WTC11 (cell line): ENCODE measurements around the gene CDKN2B. TPM values are rescaled to one million over a fixed set of nuclear protein-coding genes. Genes with fewer than 3 reads are reported as not detected.
"Not testable (repeated sequence)": the region's sequence is repeated elsewhere in the genome, so short reads cannot be mapped to it uniquely, and the experiment has no call there.

ENCODE experiments used
- ATAC-seq: fragments of 200-7000 bp; cut with Tn5 transposase; 2 replicates; pipeline ENCODE4 v1.10.0; 2021; ENCODE audit warnings: mild to moderate bottlenecking, moderate library complexity
- CTCF ChIA-PET: fragments of 300-600 bp; sonication (Branson Sonifier 250); formaldehyde crosslinking; loops from one replicate; lab custom pipeline; 2021; ENCODE audit warnings: antibody characterized with exemption; lab: Charles Lee
- POLR2A ChIA-PET: fragments of 350-600 bp; sonication (Branson Sonifier 250); formaldehyde crosslinking; loops from one replicate; lab custom pipeline; 2021; ENCODE audit warnings: antibody characterized with exemption; lab: Charles Lee
- DNase-seq: peaks from one replicate; pipeline ENCODE4 v3.0.0; 2021; ENCODE audit warnings: low spot score
- H3K27ac Mint-ChIP-seq: 2 replicates; pipeline ENCODE4 v1.8.0; 2021; ENCODE audit warnings: mixed read lengths
- H3K27me3 Mint-ChIP-seq: 2 replicates; pipeline ENCODE4 v1.8.0; 2021; ENCODE audit warnings: low read depth, mild to moderate bottlenecking, moderate library complexity, mixed read lengths
- H3K36me3 Mint-ChIP-seq: 2 replicates; pipeline ENCODE4 v1.8.0; 2021; ENCODE audit warnings: mixed read lengths
- H3K4me1 Mint-ChIP-seq: 2 replicates; pipeline ENCODE4 v1.8.0; 2022; ENCODE audit warnings: mixed read lengths
- H3K4me3 Mint-ChIP-seq: 2 replicates; pipeline ENCODE4 v1.8.0; 2021; ENCODE audit warnings: mild to moderate bottlenecking, moderate library complexity, mixed read lengths
- H3K9me3 Mint-ChIP-seq: 2 replicates; pipeline ENCODE4 v1.8.0; 2021; ENCODE audit warnings: mixed read lengths
- ARID4B ChIP-seq: sonication (generic); formaldehyde crosslinking; IDR thresholded peaks from 2 replicates; pipeline ENCODE4 v1.8.0; 2023; ENCODE audit warnings: missing genetic modification reagents, mild to moderate bottlenecking, borderline replicate concordance
- ATF1 ChIP-seq: sonication (generic); formaldehyde crosslinking; IDR thresholded peaks from 2 replicates; pipeline ENCODE4 v1.8.1; 2023; ENCODE audit warnings: mild to moderate bottlenecking, moderate library complexity, missing genetic modification reagents
- GTF2I ChIP-seq: fragments of 250-450 bp; sonication (Bioruptor Pico); conservative IDR thresholded peaks from 2 replicates; pipeline ENCODE4 v1.4.0; 2021; ENCODE audit warnings: mild to moderate bottlenecking
- HMGA2 ChIP-seq: fragments of 250-450 bp; sonication (Bioruptor Pico); IDR thresholded peaks from 2 replicates; pipeline ENCODE4 v1.4.0; 2021; ENCODE audit warnings: mild to moderate bottlenecking, moderate library complexity
- JUN ChIP-seq: sonication (generic); formaldehyde crosslinking; IDR thresholded peaks from 2 replicates; pipeline ENCODE4 v1.8.0; 2023; ENCODE audit warnings: mild to moderate bottlenecking, missing genetic modification reagents
- NR1H2 ChIP-seq: sonication (generic); formaldehyde crosslinking; IDR thresholded peaks from 2 replicates; pipeline ENCODE4 v1.9.0; 2021; ENCODE audit warnings: mild to moderate bottlenecking, moderate library complexity, missing genetic modification reagents
- PRDM15 ChIP-seq: sonication (generic); formaldehyde crosslinking; IDR thresholded peaks from 2 replicates; pipeline ENCODE4 v1.8.0; 2022; ENCODE audit warnings: missing genetic modification reagents
- RELA ChIP-seq: sonication (generic); formaldehyde crosslinking; IDR thresholded peaks from 2 replicates; pipeline ENCODE4 v1.8.1; 2022; ENCODE audit warnings: missing genetic modification reagents, mild to moderate bottlenecking, borderline replicate concordance
- USF1 ChIP-seq: sonication (generic); formaldehyde crosslinking; IDR thresholded peaks from 2 replicates; pipeline ENCODE4 v1.8.0; 2022; ENCODE audit warnings: mild to moderate bottlenecking, missing genetic modification reagents
- ZNF416 ChIP-seq: fragments of 250-450 bp; sonication (Bioruptor Pico); IDR thresholded peaks from 2 replicates; pipeline ENCODE4 v1.9.0; 2021; ENCODE audit warnings: mild to moderate bottlenecking, inconsistent platforms
- ZNF423 ChIP-seq: fragments of 250-450 bp; sonication (Bioruptor Pico); IDR thresholded peaks from 2 replicates; pipeline ENCODE4 v2.1.2; 2022; ENCODE audit warnings: mild to moderate bottlenecking, moderate library complexity
- total RNA-seq: library from RNA; stranded (reverse); gene quantifications from 3 replicates; pipeline ENCODE4 v1.2.3, GENCODE V29; 2021
- TF ChIP-seq, protein P1 (sequence below): sonication (generic); formaldehyde crosslinking; IDR thresholded peaks from 2 replicates; pipeline ENCODE4 v1.8.1; 2022; ENCODE audit warnings: mild to moderate bottlenecking, moderate library complexity, missing genetic modification reagents
- TF ChIP-seq, protein P2 (sequence below): sonication (generic); formaldehyde crosslinking; IDR thresholded peaks from 2 replicates; pipeline ENCODE4 v1.8.1; 2023; ENCODE audit warnings: mild to moderate bottlenecking, missing genetic modification reagents
- TF ChIP-seq, protein P3 (sequence below): fragments of 250-450 bp; sonication (Bioruptor Pico); IDR thresholded peaks from 2 replicates; pipeline ENCODE4 v1.8.0; 2021; ENCODE audit warnings: mild to moderate bottlenecking
- TF ChIP-seq, protein P4 (sequence below): sonication (generic); formaldehyde crosslinking; IDR thresholded peaks from 2 replicates; pipeline ENCODE4 v1.8.1; 2023; ENCODE audit warnings: mild to moderate bottlenecking, missing genetic modification reagents, borderline replicate concordance

CDKN2B gene
- total RNA-seq, 1 experiment from 2014 or later = 0.13 TPM

- TF ChIP-seq ARID4B (CRISPR knock-in tag) (peak; percentile 47; the same call in 1 of the 2 replicates), USF1 (peak; percentile 82), GTF2I (CRISPR knock-in tag) (no peak), PRDM15 (CRISPR knock-in tag) (peak; percentile 88)
- TF ChIP-seq, protein P1, sequence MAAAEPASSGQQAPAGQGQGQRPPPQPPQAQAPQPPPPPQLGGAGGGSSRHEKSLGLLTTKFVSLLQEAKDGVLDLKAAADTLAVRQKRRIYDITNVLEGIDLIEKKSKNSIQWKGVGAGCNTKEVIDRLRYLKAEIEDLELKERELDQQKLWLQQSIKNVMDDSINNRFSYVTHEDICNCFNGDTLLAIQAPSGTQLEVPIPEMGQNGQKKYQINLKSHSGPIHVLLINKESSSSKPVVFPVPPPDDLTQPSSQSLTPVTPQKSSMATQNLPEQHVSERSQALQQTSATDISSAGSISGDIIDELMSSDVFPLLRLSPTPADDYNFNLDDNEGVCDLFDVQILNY = peak; percentile 17; the same call in 1 of the 2 replicates
Observed at GRCh38 chr9:22008717-22009505, at the start of gene CDKN2B (continued).

- H3K27me3 Mint-ChIP-seq, H3K4me1 Mint-ChIP-seq, DNase-seq, POLR2A ChIA-PET, H3K27ac Mint-ChIP-seq, H3K4me3 Mint-ChIP-seq, CTCF ChIA-PET, ATAC-seq: not testable (repeated sequence)
- peaks cover 24% of the 10 kb centered on the region for H3K9me3 Mint-ChIP-seq
- H3K36me3 Mint-ChIP-seq = peaks cover 11% of the 10 kb centered on the region
Observed at GRCh38 chr9:22057972-22058371, 48.9 kb upstream of the CDKN2B start.

DNA sequence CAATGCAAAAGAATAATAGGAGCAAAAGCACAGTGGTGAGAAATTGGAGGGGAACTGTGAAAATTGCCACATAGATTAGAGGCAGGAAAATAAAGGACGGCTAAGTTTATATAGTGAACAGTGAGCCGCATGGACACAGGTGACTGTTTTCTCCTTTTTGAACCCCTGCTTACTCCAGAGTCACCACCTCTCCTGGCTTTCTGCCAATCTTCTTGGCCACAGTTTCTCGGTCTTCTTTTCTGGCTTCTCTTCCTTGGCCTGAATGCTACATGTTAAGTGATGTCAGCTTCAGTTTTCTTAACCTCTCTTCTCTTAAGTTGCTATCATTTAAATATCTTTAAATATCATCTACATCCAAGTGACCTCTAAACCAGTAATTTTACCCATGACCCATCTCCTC lies 47.3 kb upstream of the CDKN2B start:
- peaks cover 11% of the 10 kb centered on the region for H3K36me3 Mint-ChIP-seq
- no peak overlapping the region for H3K27ac Mint-ChIP-seq
- ATAC-seq (no peak), DNase-seq (no peak)
- ChIA-PET CTCF (interaction anchor here (1.1 kb wide), 1 partner anchor 188 kb away, joined by 3 read pairs; no protein-coding TSS in a partner anchor), POLR2A (no interaction called here)
- no peaks in the 10 kb centered on the region; the same call in 1 of the 2 replicates for H3K27me3 Mint-ChIP-seq
- peaks cover 5% of the 10 kb centered on the region; the same call in 1 of the 2 replicates for H3K4me1 Mint-ChIP-seq
- peaks cover 24% of the 10 kb centered on the region for H3K9me3 Mint-ChIP-seq
- H3K4me3 Mint-ChIP-seq = no peak overlapping the region
- no peak for TF ChIP-seq HMGA2 (CRISPR knock-in tag)
- TF ChIP-seq, protein P2, sequence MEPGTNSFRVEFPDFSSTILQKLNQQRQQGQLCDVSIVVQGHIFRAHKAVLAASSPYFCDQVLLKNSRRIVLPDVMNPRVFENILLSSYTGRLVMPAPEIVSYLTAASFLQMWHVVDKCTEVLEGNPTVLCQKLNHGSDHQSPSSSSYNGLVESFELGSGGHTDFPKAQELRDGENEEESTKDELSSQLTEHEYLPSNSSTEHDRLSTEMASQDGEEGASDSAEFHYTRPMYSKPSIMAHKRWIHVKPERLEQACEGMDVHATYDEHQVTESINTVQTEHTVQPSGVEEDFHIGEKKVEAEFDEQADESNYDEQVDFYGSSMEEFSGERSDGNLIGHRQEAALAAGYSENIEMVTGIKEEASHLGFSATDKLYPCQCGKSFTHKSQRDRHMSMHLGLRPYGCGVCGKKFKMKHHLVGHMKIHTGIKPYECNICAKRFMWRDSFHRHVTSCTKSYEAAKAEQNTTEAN (CRISPR knock-in tag) = no peak
- no peak for TF ChIP-seq ZNF416 (CRISPR knock-in tag)
- no peak for TF ChIP-seq RELA (CRISPR knock-in tag)
- TF ChIP-seq ATF1 (CRISPR knock-in tag) = no peak
- TF ChIP-seq ZNF423 (CRISPR knock-in tag) = no peak
- TF ChIP-seq, protein P3, sequence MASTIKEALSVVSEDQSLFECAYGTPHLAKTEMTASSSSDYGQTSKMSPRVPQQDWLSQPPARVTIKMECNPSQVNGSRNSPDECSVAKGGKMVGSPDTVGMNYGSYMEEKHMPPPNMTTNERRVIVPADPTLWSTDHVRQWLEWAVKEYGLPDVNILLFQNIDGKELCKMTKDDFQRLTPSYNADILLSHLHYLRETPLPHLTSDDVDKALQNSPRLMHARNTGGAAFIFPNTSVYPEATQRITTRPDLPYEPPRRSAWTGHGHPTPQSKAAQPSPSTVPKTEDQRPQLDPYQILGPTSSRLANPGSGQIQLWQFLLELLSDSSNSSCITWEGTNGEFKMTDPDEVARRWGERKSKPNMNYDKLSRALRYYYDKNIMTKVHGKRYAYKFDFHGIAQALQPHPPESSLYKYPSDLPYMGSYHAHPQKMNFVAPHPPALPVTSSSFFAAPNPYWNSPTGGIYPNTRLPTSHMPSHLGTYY (CRISPR knock-in tag) = no peak
- no peak for TF ChIP-seq JUN
- TF ChIP-seq, protein P4, sequence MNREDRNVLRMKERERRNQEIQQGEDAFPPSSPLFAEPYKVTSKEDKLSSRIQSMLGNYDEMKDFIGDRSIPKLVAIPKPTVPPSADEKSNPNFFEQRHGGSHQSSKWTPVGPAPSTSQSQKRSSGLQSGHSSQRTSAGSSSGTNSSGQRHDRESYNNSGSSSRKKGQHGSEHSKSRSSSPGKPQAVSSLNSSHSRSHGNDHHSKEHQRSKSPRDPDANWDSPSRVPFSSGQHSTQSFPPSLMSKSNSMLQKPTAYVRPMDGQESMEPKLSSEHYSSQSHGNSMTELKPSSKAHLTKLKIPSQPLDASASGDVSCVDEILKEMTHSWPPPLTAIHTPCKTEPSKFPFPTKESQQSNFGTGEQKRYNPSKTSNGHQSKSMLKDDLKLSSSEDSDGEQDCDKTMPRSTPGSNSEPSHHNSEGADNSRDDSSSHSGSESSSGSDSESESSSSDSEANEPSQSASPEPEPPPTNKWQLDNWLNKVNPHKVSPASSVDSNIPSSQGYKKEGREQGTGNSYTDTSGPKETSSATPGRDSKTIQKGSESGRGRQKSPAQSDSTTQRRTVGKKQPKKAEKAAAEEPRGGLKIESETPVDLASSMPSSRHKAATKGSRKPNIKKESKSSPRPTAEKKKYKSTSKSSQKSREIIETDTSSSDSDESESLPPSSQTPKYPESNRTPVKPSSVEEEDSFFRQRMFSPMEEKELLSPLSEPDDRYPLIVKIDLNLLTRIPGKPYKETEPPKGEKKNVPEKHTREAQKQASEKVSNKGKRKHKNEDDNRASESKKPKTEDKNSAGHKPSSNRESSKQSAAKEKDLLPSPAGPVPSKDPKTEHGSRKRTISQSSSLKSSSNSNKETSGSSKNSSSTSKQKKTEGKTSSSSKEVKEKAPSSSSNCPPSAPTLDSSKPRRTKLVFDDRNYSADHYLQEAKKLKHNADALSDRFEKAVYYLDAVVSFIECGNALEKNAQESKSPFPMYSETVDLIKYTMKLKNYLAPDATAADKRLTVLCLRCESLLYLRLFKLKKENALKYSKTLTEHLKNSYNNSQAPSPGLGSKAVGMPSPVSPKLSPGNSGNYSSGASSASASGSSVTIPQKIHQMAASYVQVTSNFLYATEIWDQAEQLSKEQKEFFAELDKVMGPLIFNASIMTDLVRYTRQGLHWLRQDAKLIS (CRISPR knock-in tag) = no peak
- no peak for TF ChIP-seq NR1H2 (CRISPR knock-in tag)
